GM23248 (cell line): ENCODE data around the gene CADPS. TPM values are rescaled to one million over a fixed set of nuclear protein-coding genes. Genes with fewer than 3 reads are reported as not detected.

Experiments
- DNase-seq: peaks from one replicate; pipeline ENCODE4 v3.0.0-alpha.2; 2015
- H2AFZ ChIP-seq: fragments of 200-600 bp; sonication (generic); 2 replicates; pipeline ENCODE4 v1.6.1; 2016; ENCODE audit warnings: antibody characterized with exemption
- H3F3A ChIP-seq: fragments of 200-600 bp; sonication (generic); 2 replicates; pipeline ENCODE4 v1.6.1; 2016; ENCODE audit warnings: mild to moderate bottlenecking, antibody characterized with exemption, mixed run types; ENCODE audit not compliant: insufficient read depth
- H3K27ac ChIP-seq: fragments of 200-600 bp; sonication (generic); 2 replicates; pipeline ENCODE4 v1.5.1; 2016; ENCODE audit warnings: mild to moderate bottlenecking
- H3K27me3 ChIP-seq: fragments of 200-600 bp; sonication (generic); replicated peaks from 2 replicates; pipeline ENCODE4 v1.6.1; 2016; ENCODE audit warnings: mild to moderate bottlenecking; ENCODE audit not compliant: insufficient read depth
- H3K36me3 ChIP-seq: fragments of 200-600 bp; sonication (generic); 2 replicates; pipeline ENCODE4 v1.6.1; 2016; ENCODE audit warnings: low read depth, mild to moderate bottlenecking
- H3K4me1 ChIP-seq: fragments of 200-600 bp; sonication (generic); 2 replicates; pipeline ENCODE4 v1.6.1; 2016; ENCODE audit warnings: mild to moderate bottlenecking; ENCODE audit not compliant: insufficient read depth
- H3K4me2 ChIP-seq: fragments of 200-600 bp; sonication (generic); one replicate; pipeline ENCODE4 v1.6.1; 2016; ENCODE audit warnings: mild to moderate bottlenecking; ENCODE audit not compliant: unreplicated experiment
- H3K4me3 ChIP-seq: fragments of 200-600 bp; sonication (generic); 2 replicates; pipeline ENCODE4 v1.5.1; 2016; ENCODE audit warnings: mild to moderate bottlenecking
- H3K79me2 ChIP-seq: fragments of 200-600 bp; sonication (generic); 2 replicates; pipeline ENCODE4 v1.6.1; 2016; ENCODE audit warnings: mild to moderate bottlenecking; ENCODE audit not compliant: insufficient read depth
- H3K9ac ChIP-seq: fragments of 200-600 bp; sonication (generic); 2 replicates; pipeline ENCODE4 v1.6.1; 2016; ENCODE audit warnings: mild to moderate bottlenecking
- H3K9me2 ChIP-seq: fragments of 200-600 bp; sonication (generic); 2 replicates; pipeline ENCODE4 v1.6.1; 2016; ENCODE audit warnings: mixed run types, mild to moderate bottlenecking, moderate library complexity; ENCODE audit not compliant: insufficient read depth
- H3K9me3 ChIP-seq: fragments of 200-600 bp; sonication (generic); one replicate; pipeline ENCODE4 v1.6.1; 2017; ENCODE audit warnings: low read depth
- H4K20me1 ChIP-seq: fragments of 200-600 bp; sonication (generic); 2 replicates; pipeline ENCODE4 v1.6.0; 2016; ENCODE audit not compliant: insufficient read depth
- EZH2 ChIP-seq: fragments of 200-600 bp; sonication (generic); IDR thresholded peaks from 2 replicates; pipeline ENCODE4 v1.6.1; 2018; ENCODE audit warnings: antibody characterized with exemption, mild to moderate bottlenecking; ENCODE audit not compliant: insufficient read depth, poor library complexity, severe bottlenecking
- EZH2phosphoT487 ChIP-seq: fragments of 200-600 bp; sonication (generic); IDR thresholded peaks from 2 replicates; pipeline ENCODE4 v1.6.1; 2018; ENCODE audit warnings: antibody characterized with exemption, moderate library complexity, mild to moderate bottlenecking, low read depth; ENCODE audit not compliant: insufficient read depth
- WGBS, 2 experiments: methylation state at CpG; one replicate each; pipeline ENCODE4 v1.1.6; 2015 to 2017; ENCODE audit warnings: low lambda C conversion rate in 2 of 2, low coverage in 1 of 2; ENCODE audit errors: missing lambda C conversion rate in 2 of 2; 5-methylcytosine and 5-hydroxymethylcytosine counted together
- in situ Hi-C: fragments of 300-500 bp; cut with MboI; formaldehyde crosslinking; loops from 2 replicates; pipeline ENCODE4 v1.15.0; 2020
- polyA plus RNA-seq: library from polyadenylated mRNA; unstranded; fragments of >200 nt; fragmentation: Nextera tagmentation; extraction: Ambion mirVana; gene quantifications from 2 replicates; pipeline ENCODE4 v1.2.1, GENCODE V29; 2016
- total RNA-seq: library from RNA; depleted of rRNA; stranded (reverse); fragments of >200 nt; shearing (Covaris generic); gene quantifications from 2 replicates; pipeline ENCODE4 v1.2.3, GENCODE V29; 2014

The CADPS gene
- total and polyA plus RNA-seq, 2 experiments from 2014 or later: 3.0 to 4.1 TPM

DNA sequence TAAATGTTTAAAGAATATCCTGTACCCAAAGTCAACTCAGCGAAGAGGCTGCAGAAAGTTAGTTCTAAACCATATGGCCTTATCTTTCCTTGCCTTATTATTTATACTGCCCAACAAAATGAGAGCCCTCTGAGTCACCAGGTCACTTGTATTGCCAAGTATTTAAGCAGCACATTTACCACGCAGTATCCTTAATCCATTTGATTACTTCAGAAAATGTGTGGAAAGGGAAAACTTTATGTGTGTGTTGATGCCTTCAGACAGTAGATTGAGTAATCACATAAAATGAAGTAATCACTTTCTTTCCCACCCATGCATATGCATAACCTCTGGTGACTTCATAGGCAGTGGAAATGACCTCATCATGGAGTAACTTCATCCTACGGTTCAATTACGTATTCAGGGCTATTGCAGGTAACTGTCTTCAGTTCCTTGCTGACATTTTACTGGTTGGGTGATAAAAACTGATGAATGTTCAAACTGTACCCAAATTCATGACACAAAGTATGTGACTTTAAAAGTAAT, 7.5 kb upstream of the CADPS start:
- DNase-seq: peak; percentile 34
- Histone ChIP-seq H3K4me3 (no peak overlapping the region), H3K4me1 (no peaks in the 10 kb centered on the region), H3K36me3 (no peaks in the 10 kb centered on the region), H4K20me1 (no peaks in the 10 kb centered on the region), H3F3A (peaks cover 3% of the 10 kb centered on the region; the same call in 1 of the 2 replicates), H3K27me3 (no peaks in the 10 kb centered on the region; the same call in 1 of the 2 replicates), H3K27ac (no peak overlapping the region), H3K79me2 (no peaks in the 10 kb centered on the region), H3K9me2 (no peaks in the 10 kb centered on the region), H3K9me3 (no peaks in the 10 kb centered on the region), H3K9ac (no peak overlapping the region), H3K4me2 (no peak overlapping the region), H2AFZ (no peak overlapping the region)
- TF ChIP-seq EZH2 (no peak), EZH2phosphoT487 (no peak)
- in situ Hi-C loops: no loop called here
- 51 to 52% methylated on average over 4 of the region's 4 CpGs for WGBS, 2 experiments

DNA sequence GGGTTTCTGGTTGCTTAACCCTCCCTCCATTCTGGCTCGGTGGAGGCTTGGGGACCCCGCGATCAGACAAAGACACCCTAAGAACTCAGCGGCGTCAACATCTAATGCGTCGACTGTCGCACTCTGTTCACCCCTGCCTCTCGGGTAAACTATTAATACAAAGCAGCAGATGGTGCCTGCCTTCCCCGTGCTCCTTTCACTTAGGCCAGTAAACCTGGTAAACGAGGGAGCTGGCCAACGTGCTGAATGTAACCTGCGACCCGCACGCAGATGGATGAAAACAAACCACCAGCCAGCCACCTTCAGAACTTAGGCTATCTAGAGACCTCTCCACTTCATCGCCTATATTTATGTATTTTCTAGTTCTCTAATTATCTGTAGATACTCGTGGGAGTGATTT, 848 bp upstream of the CADPS start:
- no peaks in the 10 kb centered on the region for H3K9me3 ChIP-seq
- H4K20me1 ChIP-seq: no peaks in the 10 kb centered on the region
- H3K9me2 ChIP-seq: no peaks in the 10 kb centered on the region
- in situ Hi-C loops: no loop called here
- H3K4me1 ChIP-seq: peaks cover 11% of the 10 kb centered on the region; the same call in 1 of the 2 replicates
- H3K4me3 ChIP-seq: peak overlapping the region; percentile 75; the same call in 1 of the 2 replicates
- peak; percentile 77 for DNase-seq
- H3K9ac ChIP-seq: no peak overlapping the region
- no peaks in the 10 kb centered on the region for H3F3A ChIP-seq
- H3K27me3 ChIP-seq: 0 out of 2 replicates have a peak, but pooled peaks cover 15% of the 10 kb centered on the region
- no peak overlapping the region for H2AFZ ChIP-seq
- H3K36me3 ChIP-seq: no peaks in the 10 kb centered on the region
- TF ChIP-seq EZH2phosphoT487 (no peak), EZH2 (no peak)
- WGBS, 2 experiments: 5 to 7% methylated on average over 17 of the region's 17 CpGs
- no peaks in the 10 kb centered on the region for H3K79me2 ChIP-seq
- H3K4me2 ChIP-seq: peak overlapping the region; percentile 87
- H3K27ac ChIP-seq: no peak overlapping the region

DNA sequence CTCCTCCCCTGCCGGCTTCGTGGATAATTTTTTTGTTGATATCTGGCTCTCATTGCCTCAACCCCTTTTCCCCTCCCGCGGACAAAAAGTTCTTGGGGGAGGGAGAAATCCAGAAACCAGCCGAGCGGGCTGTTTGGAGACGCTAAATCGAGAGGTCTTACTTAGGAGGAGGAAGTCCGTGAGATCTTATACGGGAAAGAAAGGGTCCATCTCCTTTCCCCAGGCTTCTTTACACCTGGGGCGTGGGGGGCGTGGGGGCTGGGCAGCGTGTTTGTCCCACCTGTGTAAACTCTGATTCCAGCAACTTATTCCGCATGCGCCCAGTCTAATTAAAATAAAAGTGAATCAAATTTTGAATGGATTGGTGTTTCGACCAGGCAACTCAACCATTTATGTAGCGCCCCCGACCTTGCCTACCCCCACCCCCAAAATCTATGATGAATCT, 364 bp upstream of the CADPS start:
- H3K4me2 ChIP-seq: peak overlapping the region; percentile 87
- H3K4me1 ChIP-seq: peaks cover 16% of the 10 kb centered on the region
- H3K36me3 ChIP-seq: no peaks in the 10 kb centered on the region
- H3K79me2 ChIP-seq: no peaks in the 10 kb centered on the region
- TF ChIP-seq EZH2phosphoT487: no peak
- TF ChIP-seq EZH2: no peak
- H2AFZ ChIP-seq: peak overlapping the region; percentile 82
- in situ Hi-C loops: no loop called here
- H3K27ac ChIP-seq: no peak overlapping the region
- peak overlapping the region; percentile 75 for H3K4me3 ChIP-seq
- no peaks in the 10 kb centered on the region for H3K9me2 ChIP-seq
- DNase-seq: no peak
- H3K9ac ChIP-seq: no peak overlapping the region
- no peaks in the 10 kb centered on the region for H4K20me1 ChIP-seq
- no peaks in the 10 kb centered on the region for H3F3A ChIP-seq
- H3K9me3 ChIP-seq: no peaks in the 10 kb centered on the region
- 0 out of 2 replicates have a peak, but pooled peaks cover 15% of the 10 kb centered on the region for H3K27me3 ChIP-seq
- whole genome bisulfite sequencing, 2 experiments: 5 to 8% methylated on average over 18 of the region's 18 CpGs

DNA sequence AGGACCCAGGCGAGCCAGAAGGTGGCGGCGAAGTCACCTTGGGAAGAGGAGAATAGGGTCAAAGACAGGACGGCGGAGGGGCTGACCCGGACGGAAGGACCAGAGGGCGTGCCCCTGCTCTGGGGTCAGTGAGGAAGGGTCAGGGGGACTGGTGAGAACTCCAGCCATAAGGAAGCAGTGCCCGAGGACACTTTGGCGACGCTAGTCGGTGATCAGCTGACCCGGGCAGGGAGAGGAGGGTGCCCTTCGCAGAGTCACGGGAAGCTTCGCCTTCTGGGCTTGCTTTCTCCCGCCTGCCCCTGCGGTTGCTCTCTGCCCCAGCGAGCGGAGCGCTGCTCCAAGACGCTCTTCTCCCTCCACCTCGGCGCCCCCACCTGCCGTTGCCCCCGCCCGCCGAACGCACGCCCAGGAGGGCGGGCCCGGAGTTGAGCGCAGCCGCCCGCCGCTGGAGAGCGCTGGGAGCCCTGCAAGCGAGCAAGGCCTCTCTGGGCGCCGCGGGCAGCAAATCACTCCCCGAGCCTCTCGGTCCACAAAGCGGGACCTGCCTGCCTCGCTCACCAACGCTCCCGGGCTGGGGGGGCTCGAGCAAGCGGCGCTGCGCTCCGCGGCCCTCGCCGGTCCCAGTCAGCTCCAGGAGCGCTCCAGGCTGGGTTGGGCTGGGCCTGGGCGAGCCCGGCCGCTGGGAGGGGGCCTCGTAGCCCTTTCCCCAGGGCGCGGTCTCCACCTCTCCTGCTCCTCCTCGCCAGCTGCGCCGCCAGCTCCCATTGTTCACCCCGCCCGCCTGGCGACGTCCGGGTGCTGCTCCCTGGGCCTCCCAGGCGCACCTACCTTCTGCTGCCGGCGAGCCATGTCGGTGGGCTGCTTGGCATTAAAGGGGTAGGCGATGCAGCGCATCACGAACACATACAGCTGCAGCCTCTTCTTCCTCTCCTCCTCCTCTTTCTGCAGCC, 1.2 kb downstream of the CADPS start:
- DNase-seq: peak; percentile 75
- Histone ChIP-seq H3K27ac (no peak overlapping the region), H3K4me3 (peak overlapping the region; percentile 74), H4K20me1 (no peaks in the 10 kb centered on the region), H2AFZ (peak overlapping the region; percentile 73), H3K79me2 (no peaks in the 10 kb centered on the region), H3K36me3 (no peaks in the 10 kb centered on the region), H3K27me3 (0 out of 2 replicates have a peak, but pooled peaks cover 15% of the 10 kb centered on the region), H3F3A (no peaks in the 10 kb centered on the region), H3K9me3 (no peaks in the 10 kb centered on the region), H3K9ac (peak overlapping the region; percentile 14; the same call in 1 of the 2 replicates), H3K4me1 (peaks cover 25% of the 10 kb centered on the region), H3K4me2 (peak overlapping the region; percentile 80), H3K9me2 (no peaks in the 10 kb centered on the region)
- in situ Hi-C loops: no loop called here
- 1 to 2% methylated on average over 51 to 63 of the region's 77 CpGs for WGBS, 2 experiments
- TF ChIP-seq EZH2phosphoT487 (no peak), EZH2 (no peak)
